ENCODE results near the gene SLC17A9.

SLC17A9 gene

GRCh38 chr20:62977613-62978560 lies 25.4 kb downstream of the SLC17A9 start:
- H3K4me3 ChIP-seq, result no peak overlapping the region
- no peak for TF ChIP-seq EZH2 (IDR thresholded peaks at IDR 0.05)
- TF ChIP-seq FOXP2 (optimal IDR thresholded peaks at IDR 0.05; ENCODE audit: control extremely low read depth, extremely low read length, insufficient read depth), result no peak
- no peak for TF ChIP-seq POLR2AphosphoS5 (IDR thresholded peaks at IDR 0.05; ENCODE audit: borderline replicate concordance, low read depth, low read length)

GRCh38 chr20:62978561-62978943 lies 26.0 kb downstream of the SLC17A9 start:
- no peak for DNase-seq (ENCODE audit: low read depth, low spot score)
- no peaks in the 10 kb centered on the region for H3K9me3 ChIP-seq (ENCODE audit: low read depth, low read length)
- H3K4me3 ChIP-seq, result no peak overlapping the region
- no peak for TF ChIP-seq EZH2 (IDR thresholded peaks at IDR 0.05)
- TF ChIP-seq FOXP2 (optimal IDR thresholded peaks at IDR 0.05; ENCODE audit: control extremely low read depth, extremely low read length, insufficient read depth), result no peak
- TF ChIP-seq POLR2AphosphoS5 (IDR thresholded peaks at IDR 0.05; ENCODE audit: borderline replicate concordance, low read depth, low read length), result no peak
- no peak overlapping the region for H3K27ac ChIP-seq
- H3K9ac ChIP-seq (ENCODE audit: insufficient read length), result no peak overlapping the region
- H3K36me3 ChIP-seq (ENCODE audit: insufficient read depth, low read length), result no peaks in the 10 kb centered on the region

More at GRCh38 chr20:62977613-62978560, 25.4 kb downstream of the SLC17A9 start:
- Histone ChIP-seq H3K9me3 (ENCODE audit: low read depth, low read length) (no peaks in the 10 kb centered on the region), H3K36me3 (ENCODE audit: insufficient read depth, low read length) (no peaks in the 10 kb centered on the region), H3K27ac (no peak overlapping the region), H3K9ac (ENCODE audit: insufficient read length) (no peak overlapping the region)
- DNase-seq (ENCODE audit: low read depth, low spot score), result no peak

GRCh38 chr20:62979310-62979709 lies 26.8 kb downstream of the SLC17A9 start:
- H3K9ac ChIP-seq (ENCODE audit: insufficient read length), result no peak overlapping the region
- DNase-seq (ENCODE audit: low read depth, low spot score), result no peak

GRCh38 chr20:62979876-62980373 lies 27.4 kb downstream of the SLC17A9 start:
- H3K4me3 ChIP-seq, result no peak overlapping the region
- DNase-seq (ENCODE audit: low read depth, low spot score), result no peak
- H3K9ac ChIP-seq (ENCODE audit: insufficient read length), result no peak overlapping the region
- H3K27ac ChIP-seq, result no peak overlapping the region
- H3K9me3 ChIP-seq (ENCODE audit: low read depth, low read length), result no peaks in the 10 kb centered on the region
- no peaks in the 10 kb centered on the region for H3K36me3 ChIP-seq (ENCODE audit: insufficient read depth, low read length)
- TF ChIP-seq POLR2AphosphoS5 (IDR thresholded peaks at IDR 0.05; ENCODE audit: borderline replicate concordance, low read depth, low read length), result no peak
- TF ChIP-seq EZH2 (IDR thresholded peaks at IDR 0.05), result no peak
- TF ChIP-seq FOXP2 (optimal IDR thresholded peaks at IDR 0.05; ENCODE audit: control extremely low read depth, extremely low read length, insufficient read depth), result no peak

More at GRCh38 chr20:62979310-62979709, 26.8 kb downstream of the SLC17A9 start:
- H3K27ac ChIP-seq, result no peak overlapping the region
- H3K36me3 ChIP-seq (ENCODE audit: insufficient read depth, low read length), result no peaks in the 10 kb centered on the region
- TF ChIP-seq POLR2AphosphoS5 (IDR thresholded peaks at IDR 0.05; ENCODE audit: borderline replicate concordance, low read depth, low read length) (no peak), EZH2 (IDR thresholded peaks at IDR 0.05) (no peak), FOXP2 (optimal IDR thresholded peaks at IDR 0.05; ENCODE audit: control extremely low read depth, extremely low read length, insufficient read depth) (no peak)
- no peaks in the 10 kb centered on the region for H3K9me3 ChIP-seq (ENCODE audit: low read depth, low read length)
- H3K4me3 ChIP-seq, result no peak overlapping the region

- H3K36me3 ChIP-seq (ENCODE audit: insufficient read depth, low read length), result no peaks in the 10 kb centered on the region
- DNase-seq (ENCODE audit: low read depth, low spot score), result no peak
- no peak overlapping the region for H3K9ac ChIP-seq (ENCODE audit: insufficient read length)
- TF ChIP-seq FOXP2 (optimal IDR thresholded peaks at IDR 0.05; ENCODE audit: control extremely low read depth, extremely low read length, insufficient read depth), result no peak
- TF ChIP-seq EZH2 (IDR thresholded peaks at IDR 0.05), result no peak
- no peak for TF ChIP-seq POLR2AphosphoS5 (IDR thresholded peaks at IDR 0.05; ENCODE audit: borderline replicate concordance, low read depth, low read length)
- H3K27ac ChIP-seq, result no peak overlapping the region
- no peaks in the 10 kb centered on the region for H3K9me3 ChIP-seq (ENCODE audit: low read depth, low read length)
- no peak overlapping the region for H3K4me3 ChIP-seq
Observed at GRCh38 chr20:62980380-62980960, 28.0 kb downstream of the SLC17A9 start.

GRCh38 chr20:62980970-62981369 lies 28.5 kb downstream of the SLC17A9 start:
- Histone ChIP-seq H3K9ac (ENCODE audit: insufficient read length) (no peak overlapping the region), H3K27ac (no peak overlapping the region), H3K9me3 (ENCODE audit: low read depth, low read length) (no peaks in the 10 kb centered on the region), H3K4me3 (no peak overlapping the region), H3K36me3 (ENCODE audit: insufficient read depth, low read length) (no peaks in the 10 kb centered on the region)
- no peak for DNase-seq (ENCODE audit: low read depth, low spot score)
- TF ChIP-seq FOXP2 (optimal IDR thresholded peaks at IDR 0.05; ENCODE audit: control extremely low read depth, extremely low read length, insufficient read depth) (no peak), POLR2AphosphoS5 (IDR thresholded peaks at IDR 0.05; ENCODE audit: borderline replicate concordance, low read depth, low read length) (no peak), EZH2 (IDR thresholded peaks at IDR 0.05) (no peak)

- Histone ChIP-seq H3K9ac (ENCODE audit: insufficient read length) (no peak overlapping the region), H3K36me3 (ENCODE audit: insufficient read depth, low read length) (no peaks in the 10 kb centered on the region), H3K4me3 (no peak overlapping the region), H3K9me3 (ENCODE audit: low read depth, low read length) (no peaks in the 10 kb centered on the region), H3K27ac (no peak overlapping the region)
- DNase-seq (ENCODE audit: low read depth, low spot score), result no peak
- TF ChIP-seq POLR2AphosphoS5 (IDR thresholded peaks at IDR 0.05; ENCODE audit: borderline replicate concordance, low read depth, low read length) (no peak), FOXP2 (optimal IDR thresholded peaks at IDR 0.05; ENCODE audit: control extremely low read depth, extremely low read length, insufficient read depth) (no peak), EZH2 (IDR thresholded peaks at IDR 0.05) (no peak)
Observed at GRCh38 chr20:62982124-62983075, 29.9 kb downstream of the SLC17A9 start.

All from SK-N-MC (cell line).